ENCODE data around the gene H1-8.

H1-8 gene

DNA sequence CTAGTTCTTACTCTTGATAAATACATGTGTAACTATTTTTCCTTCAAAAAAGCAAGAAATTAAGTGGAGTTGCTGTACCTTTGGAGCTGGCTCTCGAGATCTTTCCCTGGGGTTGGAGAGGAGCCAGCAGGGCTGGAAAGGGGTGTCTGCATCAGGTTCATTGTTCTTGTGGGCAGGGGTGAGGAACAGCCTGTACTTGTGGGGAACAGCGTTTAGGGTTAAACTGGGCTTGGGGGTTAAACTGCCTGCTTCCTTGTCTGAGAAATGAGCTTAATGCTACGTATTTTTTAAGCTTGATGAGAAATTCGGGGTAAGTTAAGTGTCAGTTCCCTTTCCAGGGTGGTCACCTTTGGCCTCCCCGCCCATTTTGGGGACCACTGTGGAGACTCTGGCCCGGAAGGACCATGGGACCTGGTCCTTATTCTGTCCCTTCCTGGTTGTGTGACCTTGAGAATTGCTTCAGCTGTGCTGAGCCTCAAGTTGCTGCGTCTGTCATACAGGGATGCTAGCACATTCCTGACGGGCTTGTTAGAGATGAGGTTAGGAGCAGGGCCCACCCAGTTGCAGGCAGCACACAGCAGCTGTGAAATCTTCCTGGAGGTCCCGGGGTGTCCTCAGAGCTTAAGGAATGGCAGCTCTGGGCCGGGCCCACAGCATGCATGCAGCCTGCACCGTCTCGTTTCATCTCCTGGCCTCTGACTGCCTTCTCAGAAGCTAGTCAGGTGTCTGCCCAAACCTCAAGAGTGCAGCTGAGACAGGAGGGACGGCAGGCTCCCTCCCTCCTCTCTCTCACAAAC is 11.6 kb downstream of the H1-8 start:
- TF ChIP-seq CTCF (IDR thresholded peaks at IDR 0.05; ENCODE audit: insufficient read depth, low read depth, low read length, missing control alignments) = no peak
- DNase-seq (ENCODE audit: low read depth) = no peak
- H3K4me3 ChIP-seq (ENCODE audit: low read depth, low read length) = no peak overlapping the region

GRCh38 chr3:129555153-129555550 is 12.2 kb downstream of the H1-8 start:
- no peak for TF ChIP-seq CTCF (IDR thresholded peaks at IDR 0.05; ENCODE audit: insufficient read depth, low read depth, low read length, missing control alignments)
- DNase-seq (ENCODE audit: low read depth) = no peak
- H3K4me3 ChIP-seq (ENCODE audit: low read depth, low read length) = no peak overlapping the region

DNA sequence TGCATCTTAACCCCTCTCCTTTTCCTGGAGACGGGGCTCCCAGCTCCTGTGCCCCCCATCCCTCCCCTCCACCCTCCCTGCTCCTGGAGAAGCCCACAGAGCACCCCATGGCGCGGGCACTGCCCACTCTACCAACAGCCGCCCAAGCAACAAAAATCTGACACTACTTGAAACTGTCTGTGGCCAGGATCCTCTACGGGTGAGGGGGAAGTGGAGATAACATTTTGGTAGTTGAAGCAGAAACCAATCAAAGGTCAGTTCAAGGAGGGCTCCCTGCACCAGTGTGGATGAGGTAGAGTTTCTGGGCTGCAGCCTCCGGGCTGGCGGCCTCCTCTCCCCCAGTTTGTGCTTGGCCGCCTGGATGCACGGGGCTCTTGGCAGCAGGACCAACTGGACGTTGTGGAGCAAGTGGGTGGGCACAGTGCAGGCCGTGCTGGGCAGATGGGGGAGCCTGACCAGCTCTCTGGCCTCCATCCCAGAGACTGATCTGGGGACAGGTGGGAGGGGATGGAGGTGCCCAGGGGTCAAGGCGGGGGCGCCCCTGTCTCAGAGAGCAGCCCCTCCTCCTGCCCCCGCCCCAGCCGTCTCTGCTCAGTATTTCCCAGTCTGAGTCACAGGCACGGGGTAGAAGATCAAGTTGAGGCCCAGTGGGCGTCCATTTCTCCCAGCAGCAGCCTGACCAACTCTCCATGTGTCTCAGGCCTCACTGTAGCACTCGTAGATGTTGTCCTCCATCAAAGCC is 12.8 kb downstream of the H1-8 start:
- DNase-seq (ENCODE audit: low read depth) = no peak
- TF ChIP-seq CTCF (IDR thresholded peaks at IDR 0.05; ENCODE audit: insufficient read depth, low read depth, low read length, missing control alignments) = no peak
- H3K4me3 ChIP-seq (ENCODE audit: low read depth, low read length) = no peak overlapping the region

GRCh38 chr3:129556358-129556695 is 13.4 kb downstream of the H1-8 start:
- TF ChIP-seq CTCF (IDR thresholded peaks at IDR 0.05; ENCODE audit: insufficient read depth, low read depth, low read length, missing control alignments) = no peak
- H3K4me3 ChIP-seq (ENCODE audit: low read depth, low read length) = no peak overlapping the region
- no peak for DNase-seq (ENCODE audit: low read depth)

GRCh38 chr3:129556890-129557547 is 14.0 kb downstream of the H1-8 start:
- no peak for DNase-seq (ENCODE audit: low read depth)
- H3K4me3 ChIP-seq (ENCODE audit: low read depth, low read length) = no peak overlapping the region
- no peak for TF ChIP-seq CTCF (IDR thresholded peaks at IDR 0.05; ENCODE audit: insufficient read depth, low read depth, low read length, missing control alignments)

DNA sequence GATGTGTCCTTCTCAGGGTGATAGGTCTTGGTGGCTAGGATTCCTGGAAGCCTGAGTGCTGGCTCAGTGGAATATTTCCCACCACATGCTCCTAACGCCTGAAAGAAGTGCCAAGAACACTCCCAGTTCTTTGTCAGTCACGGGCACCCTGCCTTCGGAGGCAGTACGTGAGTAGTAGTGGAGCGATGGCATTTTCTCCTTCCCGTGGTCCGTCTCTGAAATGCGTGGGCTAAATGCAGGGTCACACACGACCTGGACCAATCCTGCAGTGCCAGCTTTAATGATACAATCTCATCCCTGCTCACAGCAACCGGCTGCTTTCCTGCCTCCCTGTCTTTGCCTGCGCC is 14.5 kb downstream of the H1-8 start:
- DNase-seq (ENCODE audit: low read depth) = no peak
- TF ChIP-seq CTCF (IDR thresholded peaks at IDR 0.05; ENCODE audit: insufficient read depth, low read depth, low read length, missing control alignments) = no peak

More for the DNA sequence above, 14.5 kb downstream of the H1-8 start:
- no peak overlapping the region for H3K4me3 ChIP-seq (ENCODE audit: low read depth, low read length)

Data from GM12865 (cell line).